Gastrocnemius medialis (tissue), 4 donors: Measurements from ENCODE around the gene ITPR3. TPM values are rescaled to one million over a fixed set of nuclear protein-coding genes. Genes with fewer than 3 reads are reported as not detected.

ENCODE experiments used
- ATAC-seq, 2 donors: fragments of 150-250 bp; one replicate each; pipeline ENCODE4 v1.9.1; 2016
- DNase-seq, 2 donors: peaks; one replicate each; pipeline ENCODE4 v3.0.0-alpha.2; 2019
- H3K27ac ChIP-seq, 4 donors: fragments of 200-600 bp; sonication (generic); 1 replicate in 1 of 4; 2 replicates in 3 of 4; pipeline ENCODE4 v1.5.1; 2016 to 2018; ENCODE audit warnings: mild to moderate bottlenecking in 2 of 4, moderate library complexity in 1 of 4
- H3K27me3 ChIP-seq, 3 donors: fragments of 200-600 bp; sonication (generic) in 2 of 3; 1 replicate in 1 of 3; 2 replicates in 2 of 3; pipeline versions ENCODE4 v1.5.1 to v1.6.0; 2016 to 2019; ENCODE audit warnings: mild to moderate bottlenecking in 1 of 3, moderate library complexity in 1 of 3
- H3K36me3 ChIP-seq, 2 donors: fragments of 200-600 bp; sonication (generic) in 1 of 2; one replicate each; pipeline ENCODE4 v1.5.1; 2017 to 2018
- H3K4me1 ChIP-seq, 2 donors: fragments of 200-600 bp; sonication (generic) in 1 of 2; one replicate each; pipeline ENCODE4 v1.5.1; 2016 to 2017; ENCODE audit warnings: mild to moderate bottlenecking in 2 of 2
- H3K4me3 ChIP-seq, 4 donors: fragments of 200-600 bp; sonication (generic) in 3 of 4; 1 replicate in 1 of 4; 2 replicates in 3 of 4; pipeline ENCODE4 v1.5.1; 2016 to 2019; ENCODE audit warnings: mild to moderate bottlenecking in 2 of 4
- H3K9me3 ChIP-seq, 3 donors: fragments of 200-600 bp; sonication (generic) in 2 of 3; 1 replicate in 1 of 3; 2 replicates in 2 of 3; pipeline ENCODE4 v1.5.1; 2016 to 2019
- POLR2A ChIP-seq, 2 donors: fragments of 450-650 bp; IDR thresholded peaks; one replicate each; pipeline ENCODE4 v1.6.1; 2017; ENCODE audit warnings: antibody characterized with exemption in 2 of 2, mild to moderate bottlenecking in 2 of 2, moderate library complexity in 2 of 2
- in situ Hi-C, 4 donors: fragments of 200-750 bp; cut with MboI; loops; one replicate each; pipeline versions ENCODE4 v1.15.0 to v1.8.0; 2017; ENCODE audit warnings: low sequenced_read_pairs in 4 of 4
- intact Hi-C: fragments of 100-400 bp; cut with DNase I; formaldehyde crosslinking; loops from one replicate; pipeline ENCODE4 v1.15.1; 2023; ENCODE audit warnings: low total_unique reads
- total RNA-seq, 4 donors: library from RNA; depleted of rRNA; stranded (reverse); fragments of >200 nt; gene quantifications; one replicate each; pipeline versions ENCODE4 v1.1.0 to v1.2.3, GENCODE V29; 2016
- TF ChIP-seq, protein P1 (sequence below), 5 experiments: fragments of 450-650 bp in 3 of 5; fragments of 200-600 bp in 2 of 5; sonication (generic) in 2 of 5; IDR thresholded peaks in 4 of 5; conservative IDR thresholded peaks in 1 of 5; 1 replicate in 4 of 5; 2 replicates in 1 of 5; pipeline ENCODE4 v1.5.1; 2016 to 2019; ENCODE audit warnings: antibody characterized with exemption in 5 of 5, mild to moderate bottlenecking in 3 of 5, moderate library complexity in 3 of 5

The ITPR3 gene
- 1 to 10 TPM; 1.9 to 6.8 (median 4.2) TPM for total RNA-seq

DNA sequence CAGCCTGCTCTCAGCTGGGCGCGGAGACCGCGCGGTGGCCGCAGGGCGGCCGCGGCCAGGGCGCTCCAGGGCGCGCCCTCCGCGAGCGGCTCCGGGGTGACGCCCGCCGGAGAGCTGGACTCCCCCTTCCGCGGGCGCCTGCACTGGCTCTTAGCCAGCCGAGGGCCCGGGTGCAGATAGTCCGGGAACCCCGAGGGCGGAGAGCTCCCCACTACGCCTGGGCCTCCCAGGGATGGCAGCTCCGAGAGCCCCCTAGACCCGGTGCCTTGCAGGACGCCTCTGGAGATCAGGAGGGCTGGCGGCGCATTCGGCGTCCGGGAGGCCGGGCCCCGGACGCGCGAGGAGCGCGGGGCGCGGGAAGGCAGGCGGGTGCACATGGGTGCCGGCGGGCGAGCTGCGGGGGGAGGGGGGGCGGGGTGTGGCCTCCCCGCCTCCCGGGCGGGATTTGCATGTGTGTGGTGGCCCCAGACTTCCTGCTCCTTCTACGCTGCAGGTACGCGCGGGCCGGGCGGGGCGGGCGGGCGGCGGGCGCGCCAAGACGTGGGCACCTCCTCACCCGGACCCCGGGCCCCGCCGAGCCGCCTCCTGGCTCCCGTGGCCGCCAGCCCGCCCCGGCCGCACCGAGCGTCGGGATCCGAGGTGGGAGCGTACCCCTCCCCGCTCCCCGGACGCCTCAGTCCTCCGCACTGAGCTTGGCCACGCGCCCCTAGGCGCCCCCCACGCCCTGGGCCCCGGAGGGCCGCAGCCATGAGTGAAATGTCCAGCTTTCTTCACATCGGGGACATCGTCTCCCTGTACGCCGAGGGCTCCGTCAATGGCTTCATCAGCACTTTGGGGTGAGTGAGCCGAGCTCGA is at the start of gene ITPR3:
ITPR3 (plus strand) TSS at position 467 of the 855 bp plus-strand sequence; CDS start at position 748, 281 bp downstream.
- no peaks in the 10 kb centered on the region for H3K36me3 ChIP-seq
- peak; percentile 13 to 29 for ATAC-seq
- H3K27ac ChIP-seq = peak within 1 kb of the TSS; percentile 73 to 78 (median 76)
- no peaks in the 10 kb centered on the region for H3K9me3 ChIP-seq
- in situ Hi-C loops = no loop called here
- intact Hi-C loops = no loop called here
- TF ChIP-seq POLR2A (IDR thresholded peaks at IDR 0.05) = no peak
- TF ChIP-seq, protein P1, sequence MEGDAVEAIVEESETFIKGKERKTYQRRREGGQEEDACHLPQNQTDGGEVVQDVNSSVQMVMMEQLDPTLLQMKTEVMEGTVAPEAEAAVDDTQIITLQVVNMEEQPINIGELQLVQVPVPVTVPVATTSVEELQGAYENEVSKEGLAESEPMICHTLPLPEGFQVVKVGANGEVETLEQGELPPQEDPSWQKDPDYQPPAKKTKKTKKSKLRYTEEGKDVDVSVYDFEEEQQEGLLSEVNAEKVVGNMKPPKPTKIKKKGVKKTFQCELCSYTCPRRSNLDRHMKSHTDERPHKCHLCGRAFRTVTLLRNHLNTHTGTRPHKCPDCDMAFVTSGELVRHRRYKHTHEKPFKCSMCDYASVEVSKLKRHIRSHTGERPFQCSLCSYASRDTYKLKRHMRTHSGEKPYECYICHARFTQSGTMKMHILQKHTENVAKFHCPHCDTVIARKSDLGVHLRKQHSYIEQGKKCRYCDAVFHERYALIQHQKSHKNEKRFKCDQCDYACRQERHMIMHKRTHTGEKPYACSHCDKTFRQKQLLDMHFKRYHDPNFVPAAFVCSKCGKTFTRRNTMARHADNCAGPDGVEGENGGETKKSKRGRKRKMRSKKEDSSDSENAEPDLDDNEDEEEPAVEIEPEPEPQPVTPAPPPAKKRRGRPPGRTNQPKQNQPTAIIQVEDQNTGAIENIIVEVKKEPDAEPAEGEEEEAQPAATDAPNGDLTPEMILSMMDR (IDR thresholded peaks at IDR 0.05 in 4 of 5, conservative IDR thresholded peaks at IDR 0.05 in 1 of 5) = no peak
- no peak for DNase-seq
- H3K4me1 ChIP-seq = peaks cover 12 to 23% of the 10 kb centered on the region in 2 donors
- peaks cover 6 to 7% (median 7%) of the 10 kb centered on the region in 3 donors for H3K27me3 ChIP-seq
- peak within 1 kb of the TSS; percentile 59 to 70 (median 68) for H3K4me3 ChIP-seq

DNA sequence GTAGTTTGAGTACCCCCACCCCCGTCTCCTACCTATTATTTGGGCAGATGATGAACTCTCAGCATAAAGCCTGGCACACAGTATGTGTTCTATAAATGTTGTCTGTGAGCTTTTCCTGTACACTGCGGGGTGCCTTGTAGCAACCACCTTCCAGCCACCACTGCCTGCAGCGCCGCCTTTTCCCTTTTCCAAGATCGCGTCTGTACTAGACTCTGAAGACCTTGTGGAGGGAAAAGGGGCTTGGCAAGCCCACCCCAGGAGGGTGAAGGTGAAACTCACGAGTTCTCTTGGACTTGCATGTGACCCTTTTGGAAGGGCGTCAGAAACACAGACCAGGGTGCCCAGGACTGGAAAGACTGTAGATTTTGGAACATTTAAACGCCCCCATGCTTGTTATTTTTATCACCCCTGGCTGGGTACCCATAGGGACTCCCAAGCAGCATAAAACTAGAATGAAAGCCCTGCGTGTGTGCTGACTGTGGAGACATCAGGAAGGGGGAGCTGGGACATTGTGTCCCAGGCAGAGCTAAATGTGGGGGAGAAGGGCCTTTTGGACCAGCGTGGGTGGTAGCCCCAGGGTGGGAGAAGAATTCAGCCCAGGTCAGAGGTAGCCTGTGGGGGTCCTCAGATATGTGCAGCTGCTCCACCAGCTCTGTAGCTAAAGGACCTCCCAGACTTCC is 49.3 kb upstream of the ITPR3 start:
- intact Hi-C loops (loop anchor here (5.0 to 10.0 kb wide), 2 partner anchors 117 to 179 kb away; partner anchors contain the start of genes KIFC1 and ZBTB9), in situ Hi-C loops (no loop called here)
- DNase-seq (no peak), ATAC-seq (peak; percentile 7 to 23)
- Histone ChIP-seq H3K9me3 (no peaks in the 10 kb centered on the region), H3K4me1 (peaks cover 10 to 14% of the 10 kb centered on the region in 2 donors), H3K36me3 (peaks cover 0 to 24% of the 10 kb centered on the region in 2 donors), H3K4me3 (peak overlapping the region; percentile 81 to 95 (median 94)), H3K27ac (peak overlapping the region; percentile 88 to 98 (median 92)), H3K27me3 (no peaks in the 10 kb centered on the region)
- TF ChIP-seq, protein P1 (IDR thresholded peaks at IDR 0.05 in 4 of 5, conservative IDR thresholded peaks at IDR 0.05 in 1 of 5) = no peak
- no peak for TF ChIP-seq POLR2A (IDR thresholded peaks at IDR 0.05)

DNA sequence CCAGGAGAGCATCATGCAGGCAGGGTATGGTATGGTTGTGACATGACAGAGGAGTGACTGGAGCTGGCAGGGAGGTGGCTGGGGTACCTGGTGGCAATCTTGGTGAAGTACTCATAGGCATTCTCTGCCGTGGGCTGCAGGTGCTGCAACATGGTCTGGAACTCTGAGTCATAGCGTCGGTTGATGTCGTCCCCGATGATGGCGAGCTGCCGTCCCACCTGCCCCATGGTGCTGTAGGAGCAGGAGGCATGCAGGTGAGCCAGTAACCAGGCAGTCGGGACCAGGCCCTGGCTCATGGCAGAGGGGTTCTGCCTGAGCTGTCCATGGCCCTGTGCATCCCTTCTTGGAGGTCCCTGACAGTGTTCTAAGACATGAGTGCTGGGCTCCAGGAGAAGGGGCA is 45.9 kb upstream of the ITPR3 start:
- intact Hi-C loops = loop anchor here (10.0 kb wide), 1 partner anchor 120 kb away; the partner anchor contains the start of gene ZBTB9
- Histone ChIP-seq H3K27ac (no peak overlapping the region), H3K27me3 (no peaks in the 10 kb centered on the region), H3K9me3 (no peaks in the 10 kb centered on the region), H3K36me3 (peaks cover 0 to 29% of the 10 kb centered on the region in 2 donors), H3K4me1 (peaks cover 24 to 30% of the 10 kb centered on the region in 2 donors), H3K4me3 (no peak overlapping the region)
- no peak for TF ChIP-seq POLR2A (IDR thresholded peaks at IDR 0.05)
- TF ChIP-seq, protein P1 (IDR thresholded peaks at IDR 0.05 in 4 of 5, conservative IDR thresholded peaks at IDR 0.05 in 1 of 5) = no peak
- ATAC-seq (no peak), DNase-seq (no peak)
- in situ Hi-C loops = no loop called here

DNA sequence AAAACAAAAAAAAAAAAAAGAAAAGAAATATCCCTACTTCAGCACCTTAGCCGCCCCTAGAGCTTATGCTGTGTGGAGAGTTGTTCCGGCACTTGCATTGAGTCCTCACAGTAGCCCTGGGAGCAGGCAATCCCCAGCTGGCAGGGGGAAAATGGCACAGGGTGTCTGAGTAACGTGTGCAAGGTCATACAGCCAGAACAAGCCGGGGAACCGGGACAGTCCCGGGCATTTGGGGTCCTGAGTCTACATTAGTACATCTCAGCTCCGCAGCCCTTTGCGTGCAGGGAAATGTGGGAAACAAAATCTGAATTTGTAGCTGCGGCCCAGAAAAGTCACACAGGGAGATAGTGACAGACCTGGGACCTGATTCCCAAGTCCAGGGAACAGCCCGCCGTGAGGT is 44.5 kb upstream of the ITPR3 start:
- TF ChIP-seq POLR2A (IDR thresholded peaks at IDR 0.05) = no peak
- TF ChIP-seq, protein P1 (IDR thresholded peaks at IDR 0.05 in 4 of 5, conservative IDR thresholded peaks at IDR 0.05 in 1 of 5) = no peak
- no peak for DNase-seq
- intact Hi-C loops = loop anchor here (10.0 kb wide), 1 partner anchor 122 kb away; the partner anchor contains the start of gene ZBTB9
- Histone ChIP-seq H3K4me3 (peak overlapping the region in 1 of 4 donors; percentile 18), H3K27me3 (no peaks in the 10 kb centered on the region), H3K9me3 (no peaks in the 10 kb centered on the region), H3K4me1 (peaks cover 21 to 22% of the 10 kb centered on the region in 2 donors), H3K36me3 (peaks cover 0 to 29% of the 10 kb centered on the region in 2 donors), H3K27ac (peak overlapping the region; percentile 57 to 87 (median 85))
- no peak for ATAC-seq
- in situ Hi-C loops = no loop called here
